ENCODE measurements around the gene COL28A1.
A peak's percentile ranks its signal among the peaks of the same experiment; 100 is the strongest.
"Not testable (repeated sequence)": the region's sequence is repeated elsewhere in the genome, so short reads cannot be mapped to it uniquely, and the experiment has no call there.

COL28A1 gene

GRCh38 chr7:7563813-7564212 is 28.1 kb upstream of the COL28A1 start:
- in situ Hi-C loops (cut with HindIII; ENCODE audit: low sequenced_read_pairs): no loop called here
- TF ChIP-seq CTCF (IDR thresholded peaks at IDR 0.05; ENCODE audit: low read depth, low read length, missing control alignments): no peak
- no peak for DNase-seq (ENCODE audit: low read depth)
- no peak overlapping the region for H3K4me3 ChIP-seq (ENCODE audit: low read depth, low read length)

- TF ChIP-seq CTCF (IDR thresholded peaks at IDR 0.05; ENCODE audit: low read depth, low read length, missing control alignments): no peak
- in situ Hi-C loops (cut with HindIII; ENCODE audit: low sequenced_read_pairs): no loop called here
- DNase-seq (ENCODE audit: low read depth): no peak
- H3K4me3 ChIP-seq (ENCODE audit: low read depth, low read length): no peak overlapping the region
These were observed 27.6 kb upstream of the COL28A1 start for GRCh38 chr7:7563269-7563668.

- peak; percentile 48 for DNase-seq (ENCODE audit: low read depth)
- no peak for TF ChIP-seq CTCF (IDR thresholded peaks at IDR 0.05; ENCODE audit: low read depth, low read length, missing control alignments)
- H3K4me3 ChIP-seq (ENCODE audit: low read depth, low read length): no peak overlapping the region
- in situ Hi-C loops (cut with HindIII; ENCODE audit: low sequenced_read_pairs): no loop called here
These were observed 27.1 kb upstream of the COL28A1 start for GRCh38 chr7:7562736-7563135.

- H3K4me3 ChIP-seq (ENCODE audit: low read depth, low read length); DNase-seq (ENCODE audit: low read depth); in situ Hi-C loops (cut with HindIII; ENCODE audit: low sequenced_read_pairs): not testable (repeated sequence)
These were observed 25.9 kb upstream of the COL28A1 start for GRCh38 chr7:7561591-7561990.

- in situ Hi-C loops (cut with HindIII; ENCODE audit: low sequenced_read_pairs): no loop called here
- no peak for DNase-seq (ENCODE audit: low read depth)
- TF ChIP-seq CTCF (IDR thresholded peaks at IDR 0.05; ENCODE audit: low read depth, low read length, missing control alignments): no peak
- H3K4me3 ChIP-seq (ENCODE audit: low read depth, low read length): no peak overlapping the region
These were observed 21.6 kb upstream of the COL28A1 start for GRCh38 chr7:7557252-7557651.

GRCh38 chr7:7556852-7557251 is 21.2 kb upstream of the COL28A1 start:
- no peak for DNase-seq (ENCODE audit: low read depth)
- TF ChIP-seq CTCF (IDR thresholded peaks at IDR 0.05; ENCODE audit: low read depth, low read length, missing control alignments): no peak
- in situ Hi-C loops (cut with HindIII; ENCODE audit: low sequenced_read_pairs): no loop called here
- no peak overlapping the region for H3K4me3 ChIP-seq (ENCODE audit: low read depth, low read length)

GRCh38 chr7:7554649-7555575 is 19.2 kb upstream of the COL28A1 start:
- no peak for TF ChIP-seq CTCF (IDR thresholded peaks at IDR 0.05; ENCODE audit: low read depth, low read length, missing control alignments)
- in situ Hi-C loops (cut with HindIII; ENCODE audit: low sequenced_read_pairs): no loop called here
- DNase-seq (ENCODE audit: low read depth): no peak
- H3K4me3 ChIP-seq (ENCODE audit: low read depth, low read length): no peak overlapping the region

All from astrocyte of the cerebellum (primary cell).